ENCODE results near the gene RASSF6. TPM values are rescaled to one million over a fixed set of nuclear protein-coding genes. Genes with fewer than 3 reads are reported as not detected.

RASSF6 gene
- total RNA-seq: 5.3 TPM

GRCh38 chr4:73620115-73620792 lies at the start of gene RASSF6:
RASSF6 (minus strand) TSS chr4:73620436; CDS start chr4:73611795, 8,641 bp downstream.

Small RNA genes lying within 50 kb of the gene (small RNA-seq; reads per million reads assigned to genes)
- gene AC074250.1 (ENCODE audit: low replicate concordance): not detected

Other genes starting within 250 kb of the RASSF6 start
- 12.1 TPM for gene ALB, start 216.1 kb downstream of the RASSF6 start, total RNA-seq
- gene AFP, start 184.2 kb downstream of the RASSF6 start, total RNA-seq: 34.0 TPM
- gene AFM, start 138.7 kb downstream of the RASSF6 start, total RNA-seq: 10.0 TPM
- gene CXCL8, start 120.1 kb upstream of the RASSF6 start, total RNA-seq: 6.0 TPM
- gene CXCL6, start 216.2 kb upstream of the RASSF6 start, total RNA-seq: 1.2 TPM
- gene PF4V1, start 232.9 kb upstream of the RASSF6 start, total RNA-seq: not detected
- 5.9 TPM for gene CXCL1, start 249.0 kb upstream of the RASSF6 start, total RNA-seq

Measured in metanephros (tissue), 2 donors.